HCT116 (cell line): ENCODE data around the gene SNRPA. TPM values are rescaled to one million over a fixed set of nuclear protein-coding genes. Genes with fewer than 3 reads are reported as not detected.
"Not testable (repeated sequence)": the region's sequence is repeated elsewhere in the genome, so short reads cannot be mapped to it uniquely, and the experiment has no call there.

Source experiments
- ATAC-seq: fragments of 200-7000 bp; cut with Tn5 transposase; 2 replicates; pipeline ENCODE4 v1.9.1; 2020; ENCODE audit warnings: mild to moderate bottlenecking, moderate library complexity
- BruUV-seq: library from RNA; stranded (reverse); fragments of 400-500 nt; replicated peaks from 2 replicates; lab custom pipeline; 2021; lab: Mats Ljungman, UMichigan
- CTCF ChIA-PET: fragments of 300-600 bp; sonication (Branson Sonifier 250); formaldehyde crosslinking; loops from one replicate; lab custom pipeline; 2021; ENCODE audit warnings: antibody characterized with exemption; lab: Charles Lee
- POLR2A ChIA-PET: fragments of 300-600, 350-600 bp; sonication (Branson Sonifier 250); formaldehyde crosslinking; loops from one replicate; lab custom pipeline; 2021; ENCODE audit warnings: antibody characterized with exemption; lab: Charles Lee
- RAD21 ChIA-PET, 2 experiments: fragments of 300-600 bp; sonication (Branson Sonifier 250); formaldehyde crosslinking; loops; one replicate each; lab custom pipeline; 2023; ENCODE audit warnings: low total read pairs in 2 of 2; ENCODE audit not compliant: uncharacterized antibody in 2 of 2, unreplicated experiment in 2 of 2, low non-redundant PET in 1 of 2; lab: Charles Lee
- DNase-seq: peaks from one replicate; pipeline ENCODE4 v3.0.0-alpha.2; 2010; ENCODE audit warnings: low read depth, low spot score
- H2AFZ ChIP-seq: fragments of 200-600 bp; shearing (Covaris generic), sonication (generic); 2 replicates; pipeline ENCODE4 v1.6.1; 2017; ENCODE audit warnings: low read depth, mixed run types, mixed read lengths, antibody characterized with exemption, low read length; ENCODE audit not compliant: poor library complexity, severe bottlenecking
- H3K27ac ChIP-seq: 2 replicates; pipeline ENCODE4 v1.5.1; 2012; ENCODE audit warnings: low read depth, low read length
- H3K27me3 ChIP-seq: fragments of 200-600 bp; sonication (generic); 2 replicates; pipeline ENCODE4 v1.6.1; 2016; ENCODE audit warnings: mixed run types, low read length, mixed read lengths; ENCODE audit not compliant: insufficient read depth
- H3K36me3 ChIP-seq, 2 experiments: fragments of 200-500 bp in 1 of 2; fragments of 200-600 bp in 1 of 2; sonication (Bioruptor generic) in 1 of 2; sonication (generic) in 1 of 2; 2 replicates each; pipeline versions ENCODE4 v1.5.1 to v1.6.1; 2014 to 2016; ENCODE audit warnings: low read length in 2 of 2, inconsistent platforms in 1 of 2, mixed read lengths in 1 of 2, mixed run types in 1 of 2; ENCODE audit not compliant: insufficient read depth in 2 of 2, control insufficient read depth in 1 of 2
- H3K4me1 ChIP-seq, 2 experiments: fragments of 200-600 bp in 1 of 2; sonication (generic) in 1 of 2; 2 replicates each; pipeline versions ENCODE4 v1.5.1 to v1.6.1; 2012 to 2017; ENCODE audit warnings: low read length in 2 of 2, inconsistent platforms in 1 of 2, mild to moderate bottlenecking in 1 of 2, mixed read lengths in 1 of 2, mixed run types in 1 of 2, moderate library complexity in 1 of 2; ENCODE audit not compliant: insufficient read depth in 2 of 2, control insufficient read depth in 1 of 2
- H3K4me2 ChIP-seq: fragments of 200-600 bp; sonication (generic); 2 replicates; pipeline ENCODE4 v1.6.1; 2017; ENCODE audit warnings: mixed run types, low read length, mixed read lengths
- H3K4me3 ChIP-seq, 2 experiments: fragments of 200-600 bp in 1 of 2; sonication (generic) in 1 of 2; replicated peaks in 1 of 2; 2 replicates each; pipeline ENCODE4 v1.5.1; 2011 to 2016; ENCODE audit warnings: low read length in 2 of 2, control low read depth in 1 of 2, low read depth in 1 of 2, mild to moderate bottlenecking in 1 of 2, mixed read lengths in 1 of 2, mixed run types in 1 of 2
- H3K79me2 ChIP-seq: fragments of 200-600 bp; sonication (generic); 2 replicates; pipeline ENCODE4 v1.6.1; 2017; ENCODE audit warnings: mild to moderate bottlenecking, mixed run types, low read length, moderate library complexity, mixed read lengths; ENCODE audit not compliant: insufficient read depth
- H3K9ac ChIP-seq: fragments of 200-600 bp; sonication (generic); 2 replicates; pipeline ENCODE4 v1.6.1; 2016; ENCODE audit warnings: low read length, mixed read lengths
- H3K9me2 ChIP-seq: fragments of 200-600 bp; sonication (generic), shearing (Covaris generic); 2 replicates; pipeline ENCODE4 v1.6.1; 2017; ENCODE audit warnings: mixed run types, mild to moderate bottlenecking, moderate library complexity; ENCODE audit not compliant: insufficient read depth
- H3K9me3 ChIP-seq, 2 experiments: fragments of 200-500 bp in 1 of 2; fragments of 200-600 bp in 1 of 2; sonication (Bioruptor generic) in 1 of 2; sonication (generic) in 1 of 2; 2 replicates each; pipeline ENCODE4 v1.6.1; 2014 to 2017; ENCODE audit warnings: low read length in 2 of 2, mixed read lengths in 2 of 2, inconsistent platforms in 1 of 2, low read depth in 1 of 2, mild to moderate bottlenecking in 1 of 2, mixed run types in 1 of 2, moderate library complexity in 1 of 2; ENCODE audit not compliant: control insufficient read depth in 1 of 2, insufficient read depth in 1 of 2
- H4K20me1 ChIP-seq: fragments of 200-600 bp; sonication (generic), shearing (Covaris generic); 2 replicates; pipeline ENCODE4 v1.6.1; 2017; ENCODE audit warnings: mixed run types, mild to moderate bottlenecking, moderate library complexity; ENCODE audit not compliant: insufficient read depth
- CBX3 ChIP-seq: IDR thresholded peaks from 2 replicates; pipeline ENCODE4 v1.6.1; 2012; ENCODE audit warnings: low read depth
- CEBPB ChIP-seq: IDR thresholded peaks from 2 replicates; pipeline ENCODE4 v1.6.1; 2012; ENCODE audit warnings: low read depth
- EGR1 ChIP-seq: IDR thresholded peaks from 2 replicates; pipeline ENCODE4 v1.6.1; 2012; ENCODE audit warnings: low read depth
- ELF1 ChIP-seq: IDR thresholded peaks from 2 replicates; pipeline ENCODE4 v1.6.1; 2012; ENCODE audit warnings: low read depth, borderline replicate concordance
- EZH2 ChIP-seq: fragments of 200-600 bp; sonication (generic); IDR thresholded peaks from 2 replicates; pipeline ENCODE4 v1.6.1; 2017; ENCODE audit warnings: antibody characterized with exemption, mixed run types
- EZH2phosphoT487 ChIP-seq: fragments of 200-600 bp; IDR thresholded peaks from 2 replicates; pipeline ENCODE4 v1.6.1; 2018; ENCODE audit warnings: antibody characterized with exemption, borderline replicate concordance
- POLR2A ChIP-seq: IDR thresholded peaks from 2 replicates; pipeline ENCODE4 v1.7.0; 2011; ENCODE audit warnings: borderline replicate concordance; ENCODE audit not compliant: insufficient read depth, insufficient read length; ENCODE audit errors: extremely low read depth
- RAD21 ChIP-seq: IDR thresholded peaks from 2 replicates; pipeline ENCODE4 v1.6.1; 2012; ENCODE audit warnings: low read depth, mild to moderate bottlenecking
- SP1 ChIP-seq: IDR thresholded peaks from 2 replicates; pipeline ENCODE4 v1.6.1; 2012; ENCODE audit warnings: low read depth
- TCF7L2 ChIP-seq: IDR thresholded peaks from 2 replicates; pipeline ENCODE4 v1.7.0; 2011; ENCODE audit warnings: borderline replicate concordance, inconsistent platforms; ENCODE audit not compliant: insufficient read depth, insufficient read length; ENCODE audit errors: extremely low read depth
- YY1 ChIP-seq: IDR thresholded peaks from 2 replicates; pipeline ENCODE4 v1.6.1; 2011; ENCODE audit warnings: low read length, low read depth, moderate library complexity, mild to moderate bottlenecking; ENCODE audit not compliant: insufficient replicate concordance; ENCODE audit errors: extremely low read depth
- intact Hi-C: fragments of 100-400 bp; cut with micrococcal nuclease; formaldehyde crosslinking; loops from 2 replicates; pipeline ENCODE4 v1.10.0; 2022
- total RNA-seq: library from RNA; stranded (reverse); gene quantifications from one replicate; pipeline ENCODE4 v1.2.1, GENCODE V29; 2021; ENCODE audit not compliant: unreplicated experiment
- TF ChIP-seq, protein P1 (sequence below): IDR thresholded peaks from 2 replicates; pipeline ENCODE4 v1.6.1; 2012; ENCODE audit warnings: low read depth
- TF ChIP-seq, protein P2 (sequence below): IDR thresholded peaks from 2 replicates; pipeline ENCODE4 v1.6.1; 2012

SNRPA gene
- total RNA-seq, 1 experiment from 2014 or later, result 170 TPM

DNA sequence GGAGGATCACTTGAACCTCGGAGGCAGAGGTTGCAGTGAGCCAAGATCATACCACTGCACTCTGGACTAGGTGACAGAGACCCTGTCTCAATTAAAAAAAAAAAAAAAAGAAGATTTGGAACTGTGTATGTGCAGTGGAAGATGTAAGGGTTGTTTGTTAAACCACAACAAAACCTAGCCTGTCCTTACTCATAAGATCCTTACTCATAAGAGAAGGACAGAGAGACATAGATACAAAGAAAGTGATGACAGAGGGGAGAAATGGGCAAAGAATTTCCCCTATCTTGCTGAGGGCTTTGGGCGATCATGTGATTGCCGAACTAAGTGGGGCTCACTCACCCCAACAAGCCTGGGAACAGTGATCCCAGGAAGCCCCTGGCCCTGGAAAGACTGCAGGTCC, 26.1 kb upstream of the SNRPA start (continued):
- TF ChIP-seq, protein P1, sequence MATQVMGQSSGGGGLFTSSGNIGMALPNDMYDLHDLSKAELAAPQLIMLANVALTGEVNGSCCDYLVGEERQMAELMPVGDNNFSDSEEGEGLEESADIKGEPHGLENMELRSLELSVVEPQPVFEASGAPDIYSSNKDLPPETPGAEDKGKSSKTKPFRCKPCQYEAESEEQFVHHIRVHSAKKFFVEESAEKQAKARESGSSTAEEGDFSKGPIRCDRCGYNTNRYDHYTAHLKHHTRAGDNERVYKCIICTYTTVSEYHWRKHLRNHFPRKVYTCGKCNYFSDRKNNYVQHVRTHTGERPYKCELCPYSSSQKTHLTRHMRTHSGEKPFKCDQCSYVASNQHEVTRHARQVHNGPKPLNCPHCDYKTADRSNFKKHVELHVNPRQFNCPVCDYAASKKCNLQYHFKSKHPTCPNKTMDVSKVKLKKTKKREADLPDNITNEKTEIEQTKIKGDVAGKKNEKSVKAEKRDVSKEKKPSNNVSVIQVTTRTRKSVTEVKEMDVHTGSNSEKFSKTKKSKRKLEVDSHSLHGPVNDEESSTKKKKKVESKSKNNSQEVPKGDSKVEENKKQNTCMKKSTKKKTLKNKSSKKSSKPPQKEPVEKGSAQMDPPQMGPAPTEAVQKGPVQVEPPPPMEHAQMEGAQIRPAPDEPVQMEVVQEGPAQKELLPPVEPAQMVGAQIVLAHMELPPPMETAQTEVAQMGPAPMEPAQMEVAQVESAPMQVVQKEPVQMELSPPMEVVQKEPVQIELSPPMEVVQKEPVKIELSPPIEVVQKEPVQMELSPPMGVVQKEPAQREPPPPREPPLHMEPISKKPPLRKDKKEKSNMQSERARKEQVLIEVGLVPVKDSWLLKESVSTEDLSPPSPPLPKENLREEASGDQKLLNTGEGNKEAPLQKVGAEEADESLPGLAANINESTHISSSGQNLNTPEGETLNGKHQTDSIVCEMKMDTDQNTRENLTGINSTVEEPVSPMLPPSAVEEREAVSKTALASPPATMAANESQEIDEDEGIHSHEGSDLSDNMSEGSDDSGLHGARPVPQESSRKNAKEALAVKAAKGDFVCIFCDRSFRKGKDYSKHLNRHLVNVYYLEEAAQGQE, result no peak
- TF ChIP-seq ELF1, result no peak

DNA sequence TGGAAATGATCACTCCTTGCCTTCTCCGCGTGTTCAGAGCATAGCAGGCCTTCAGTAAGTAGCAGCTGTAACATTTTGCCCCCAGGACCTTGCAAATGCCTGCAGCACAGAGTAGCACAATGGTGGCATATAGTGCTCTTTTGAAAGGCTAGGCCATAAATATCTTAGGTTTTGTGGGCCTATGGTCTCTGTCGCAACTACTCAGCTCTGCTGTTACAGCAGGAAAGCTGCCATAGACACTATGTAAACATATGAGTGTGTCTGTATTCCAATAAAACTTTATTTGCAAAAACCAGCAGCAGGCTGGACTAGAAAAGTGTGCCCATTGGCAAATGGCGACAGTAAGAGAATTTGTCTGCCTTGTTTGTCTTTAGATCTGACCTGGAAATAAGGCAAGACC, 24.7 kb upstream of the SNRPA start:
- H3K4me1 ChIP-seq, result peaks cover 0 to 9% of the 10 kb centered on the region in 2 experiments; a peak in 2 of 4 replicates
- H3K79me2 ChIP-seq, result peaks cover 31% of the 10 kb centered on the region
- no peaks in the 10 kb centered on the region for H3K9me2 ChIP-seq
- no TSS peak for BruUV-seq
- H3K4me3 ChIP-seq, result no peak overlapping the region
- RAD21 ChIA-PET, result no interaction called here
- CTCF ChIA-PET, result no interaction called here
- H3K27ac ChIP-seq, result no peak overlapping the region
- H3K9ac ChIP-seq, result no peak overlapping the region
- DNase-seq (no peak), ATAC-seq (no peak)
- 0 out of 4 replicates have a peak, but pooled peaks cover 0 to 3% of the 10 kb centered on the region in 2 experiments for H3K9me3 ChIP-seq
- H4K20me1 ChIP-seq, result no peaks in the 10 kb centered on the region
- no peak overlapping the region for H3K4me2 ChIP-seq
- no peak overlapping the region for H2AFZ ChIP-seq
- TF ChIP-seq RAD21, result no peak
- no peak for TF ChIP-seq CEBPB
- no peak for TF ChIP-seq POLR2A
- TF ChIP-seq SP1, result no peak
- TF ChIP-seq, protein P2, sequence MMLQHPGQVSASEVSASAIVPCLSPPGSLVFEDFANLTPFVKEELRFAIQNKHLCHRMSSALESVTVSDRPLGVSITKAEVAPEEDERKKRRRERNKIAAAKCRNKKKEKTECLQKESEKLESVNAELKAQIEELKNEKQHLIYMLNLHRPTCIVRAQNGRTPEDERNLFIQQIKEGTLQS, result no peak
- no peak for TF ChIP-seq CBX3
- no peak for TF ChIP-seq EZH2
- no peak for TF ChIP-seq TCF7L2
- TF ChIP-seq EZH2phosphoT487, result no peak
- no peak for TF ChIP-seq EGR1
- TF ChIP-seq YY1, result no peak
- no peak for TF ChIP-seq ELF1
- TF ChIP-seq, all 23 proteins: peak for 0
- intact Hi-C loops, result no loop called here
- POLR2A ChIA-PET, result no interaction called here
- H3K27me3 ChIP-seq, result no peaks in the 10 kb centered on the region
- H3K36me3 ChIP-seq, result peaks cover 16 to 38% of the 10 kb centered on the region in 2 experiments

DNA sequence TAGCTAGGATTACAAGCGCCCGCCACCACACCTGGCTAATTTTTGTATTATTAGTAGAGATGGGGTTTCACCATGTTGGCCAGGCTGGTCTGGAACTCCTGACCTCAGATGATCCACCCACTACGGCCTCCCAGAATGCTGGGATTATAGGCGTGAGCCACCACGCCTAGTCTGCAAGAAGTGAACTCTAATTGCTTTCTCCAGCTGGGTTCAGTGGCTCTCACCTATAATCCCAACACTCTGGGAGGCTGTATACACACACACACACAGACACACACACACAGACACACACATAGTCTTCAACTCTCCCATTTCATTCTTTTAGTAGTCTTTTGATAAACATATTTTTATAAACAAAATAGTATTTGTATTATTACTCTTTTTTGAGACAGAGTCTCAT, 20.9 kb upstream of the SNRPA start:
- ATAC-seq, H3K27ac ChIP-seq, H3K9me3 ChIP-seq, H3K4me1 ChIP-seq, BruUV-seq, H3K4me3 ChIP-seq, H4K20me1 ChIP-seq, intact Hi-C loops, RAD21 ChIA-PET, H3K27me3 ChIP-seq, H3K9ac ChIP-seq, H2AFZ ChIP-seq, H3K4me2 ChIP-seq, CTCF ChIA-PET, DNase-seq, H3K9me2 ChIP-seq, H3K79me2 ChIP-seq: not testable (repeated sequence)
- POLR2A ChIA-PET, result interaction anchor here (0.7 kb wide), 1 partner anchor 20 kb away, joined by 3 read pairs; the partner anchor contains the start of gene ACTMAP
- H3K36me3 ChIP-seq, result peaks cover 27 to 28% of the 10 kb centered on the region in 2 experiments
